ENCODE data around the gene KDR. TPM values are rescaled to one million over a fixed set of nuclear protein-coding genes. Genes with fewer than 3 reads are reported as not detected.

The KDR gene
- total and polyA plus RNA-seq, 9 of the 15 experiments (the other 6 are each of a cell fraction or from before 2014, with no cell fraction given) = 0.13 TPM; not detected in 8

- no peak overlapping the region for H3K27ac ChIP-seq (ENCODE audit: extremely low read depth, low read depth, low read length)
- ChIA-PET CTCF (ENCODE audit: low intra/inter-chr PET ratio) (no interaction called here), POLR2A (no interaction called here)
- ATAC-seq = no peak
- DNase-seq (ENCODE audit: extremely low read depth in 1 of 4, low spot score in 3 of 4) = no peak
- H3K4me3 ChIP-seq = no peak overlapping the region
- H3K27me3 ChIP-seq (ENCODE audit: control insufficient read depth in 2 of 2, insufficient read depth in 2 of 2, low read length in 2 of 2) = peaks cover 0 to 2% of the 10 kb centered on the region in 2 experiments; a peak in 1 of 5 replicates
- H3K9me1 ChIP-seq (ENCODE audit: control insufficient read depth, insufficient read depth, low read length) = no peaks in the 10 kb centered on the region
- no peaks in the 10 kb centered on the region for H4K20me1 ChIP-seq (replicated peaks; ENCODE audit: control insufficient read depth, insufficient read depth, low read length)
- in situ Hi-C loops (cut with MboI) = no loop called here
- no peak for FAIRE-seq
- no peak overlapping the region for H2AFZ ChIP-seq (ENCODE audit: low read depth, low read length)
- peaks cover 0 to 2% of the 10 kb centered on the region in 2 experiments; a peak in 1 of 5 replicates for H3K4me1 ChIP-seq (replicated peaks in 1 of 2; ENCODE audit: control insufficient read depth in 2 of 2, insufficient read depth in 2 of 2, low read length in 2 of 2)
- H3K9ac ChIP-seq (ENCODE audit: insufficient read depth in 1 of 2, low read depth in 2 of 2, low read length in 2 of 2) = no peak overlapping the region
- BruUV-seq (replicated peaks) = no TSS peak
- no peaks in the 10 kb centered on the region for H3K79me2 ChIP-seq (ENCODE audit: control insufficient read depth, insufficient read depth, low read length)
- H3K4me2 ChIP-seq (ENCODE audit: insufficient read depth, low read length) = no peak overlapping the region
- WGBS (ENCODE audit: insufficient coverage, low coverage, missing lambda C conversion rate) = 0% methylated on average over 3 of the region's 3 CpGs
- intact Hi-C loops (cut with micrococcal nuclease) = no loop called here
- H3K9me3 ChIP-seq (replicated peaks; ENCODE audit: control insufficient read depth, insufficient read depth, low read depth, low read length) = no peaks in the 10 kb centered on the region
- no peaks in the 10 kb centered on the region for H3K36me3 ChIP-seq (ENCODE audit: control insufficient read depth, insufficient read depth, low read length)
- TF ChIP-seq HCFC1 (IDR thresholded peaks at IDR 0.05; ENCODE audit: low read depth, low read length) (no peak), SAP30 (IDR thresholded peaks at IDR 0.05; ENCODE audit: borderline replicate concordance, insufficient read depth, low read depth, low read length, poor library complexity, severe bottlenecking) (no peak), ETV5 (CRISPR knock-in tag; IDR thresholded peaks at IDR 0.05; ENCODE audit: low read depth) (no peak), E2F4 (CRISPR knock-in tag; IDR thresholded peaks at IDR 0.05; ENCODE audit: low read depth) (no peak), DACH1 (IDR thresholded peaks at IDR 0.05; ENCODE audit: partially characterized antibody) (no peak), IRF1 (CRISPR knock-in tag; IDR thresholded peaks at IDR 0.05; ENCODE audit: borderline replicate concordance) (no peak), SMAD2 (IDR thresholded peaks at IDR 0.05; ENCODE audit: low read depth, low read length) (no peak), NR3C1 (CRISPR knock-in tag; IDR thresholded peaks at IDR 0.05) (no peak), ZNF699 (CRISPR knock-in tag; IDR thresholded peaks at IDR 0.05; ENCODE audit: insufficient replicate concordance) (no peak), POLR3G (IDR thresholded peaks at IDR 0.05; ENCODE audit: extremely low read depth, insufficient read length, insufficient replicate concordance) (no peak), RREB1 (CRISPR knock-in tag; IDR thresholded peaks at IDR 0.05) (no peak), E2F6 (IDR thresholded peaks at IDR 0.05; ENCODE audit: borderline replicate concordance in 1 of 2, extremely low read depth in 1 of 2, insufficient read depth in 1 of 2, insufficient read length in 1 of 2, low read depth in 1 of 2, low read length in 1 of 2, poor library complexity in 1 of 2, severe bottlenecking in 1 of 2) (no peak)
Observed at GRCh38 chr4:55036405-55036804, 89.0 kb downstream of the KDR start.
